Measurements from ENCODE around the gene FRY.

GRCh38 chr13:32134241-32135055, 102.9 kb downstream of the FRY start:
- TF ChIP-seq CTCF (conservative IDR thresholded peaks at IDR 0.05) (no peak), ZFX (IDR thresholded peaks at IDR 0.05) (no peak)

All from C4-2B (cell line).